OCI-LY1 (cell line): ENCODE measurements around the gene GABRA5.

Experiments used
- EZH2 ChIP-seq: fragments of 200-600 bp; sonication (generic), shearing (Covaris generic); IDR thresholded peaks from 2 replicates; pipeline ENCODE4 v1.8.0; 2017; ENCODE audit warnings: borderline replicate concordance, mixed run types, mild to moderate bottlenecking, antibody characterized with exemption, low read length, moderate library complexity, mixed read lengths
- TF ChIP-seq, protein P1 (sequence below): fragments of 200-600 bp; sonication (generic), shearing (Covaris generic); IDR thresholded peaks from 2 replicates; pipeline ENCODE4 v1.5.1; 2017; ENCODE audit warnings: mild to moderate bottlenecking, antibody characterized with exemption, low read length, moderate library complexity, mixed read lengths

DNA sequence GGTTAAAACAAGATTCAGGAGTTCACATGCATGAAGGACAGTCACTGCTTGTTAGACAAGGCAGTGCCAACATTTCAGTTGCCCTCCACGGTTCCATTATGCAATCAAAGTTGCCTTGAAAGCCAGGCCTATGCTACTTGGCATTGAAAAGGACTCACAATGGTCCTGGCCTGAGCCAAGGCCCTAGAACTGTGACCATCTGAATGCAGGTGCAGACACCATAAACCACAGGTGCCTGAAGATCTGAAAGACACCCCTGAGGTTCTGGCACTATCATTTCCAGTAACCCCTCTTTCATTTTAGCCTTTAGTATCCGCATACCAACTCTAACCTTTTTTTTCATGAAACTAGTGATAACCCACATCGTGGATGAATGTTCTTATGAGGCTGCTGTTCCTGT is 2.8 kb downstream of the GABRA5 start:
- TF ChIP-seq, protein P1, sequence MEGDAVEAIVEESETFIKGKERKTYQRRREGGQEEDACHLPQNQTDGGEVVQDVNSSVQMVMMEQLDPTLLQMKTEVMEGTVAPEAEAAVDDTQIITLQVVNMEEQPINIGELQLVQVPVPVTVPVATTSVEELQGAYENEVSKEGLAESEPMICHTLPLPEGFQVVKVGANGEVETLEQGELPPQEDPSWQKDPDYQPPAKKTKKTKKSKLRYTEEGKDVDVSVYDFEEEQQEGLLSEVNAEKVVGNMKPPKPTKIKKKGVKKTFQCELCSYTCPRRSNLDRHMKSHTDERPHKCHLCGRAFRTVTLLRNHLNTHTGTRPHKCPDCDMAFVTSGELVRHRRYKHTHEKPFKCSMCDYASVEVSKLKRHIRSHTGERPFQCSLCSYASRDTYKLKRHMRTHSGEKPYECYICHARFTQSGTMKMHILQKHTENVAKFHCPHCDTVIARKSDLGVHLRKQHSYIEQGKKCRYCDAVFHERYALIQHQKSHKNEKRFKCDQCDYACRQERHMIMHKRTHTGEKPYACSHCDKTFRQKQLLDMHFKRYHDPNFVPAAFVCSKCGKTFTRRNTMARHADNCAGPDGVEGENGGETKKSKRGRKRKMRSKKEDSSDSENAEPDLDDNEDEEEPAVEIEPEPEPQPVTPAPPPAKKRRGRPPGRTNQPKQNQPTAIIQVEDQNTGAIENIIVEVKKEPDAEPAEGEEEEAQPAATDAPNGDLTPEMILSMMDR, result no peak
- no peak for TF ChIP-seq EZH2
